Measurements from ENCODE around the gene CAMSAP2. TPM values are rescaled to one million over a fixed set of nuclear protein-coding genes. Genes with fewer than 3 reads are reported as not detected.
"Not testable (repeated sequence)": the region's sequence is repeated elsewhere in the genome, so short reads cannot be mapped to it uniquely, and the experiment has no call there.

The CAMSAP2 gene
- polyA plus RNA-seq, 3 donors = 41.6 to 42.7 (median 41.7) TPM

DNA sequence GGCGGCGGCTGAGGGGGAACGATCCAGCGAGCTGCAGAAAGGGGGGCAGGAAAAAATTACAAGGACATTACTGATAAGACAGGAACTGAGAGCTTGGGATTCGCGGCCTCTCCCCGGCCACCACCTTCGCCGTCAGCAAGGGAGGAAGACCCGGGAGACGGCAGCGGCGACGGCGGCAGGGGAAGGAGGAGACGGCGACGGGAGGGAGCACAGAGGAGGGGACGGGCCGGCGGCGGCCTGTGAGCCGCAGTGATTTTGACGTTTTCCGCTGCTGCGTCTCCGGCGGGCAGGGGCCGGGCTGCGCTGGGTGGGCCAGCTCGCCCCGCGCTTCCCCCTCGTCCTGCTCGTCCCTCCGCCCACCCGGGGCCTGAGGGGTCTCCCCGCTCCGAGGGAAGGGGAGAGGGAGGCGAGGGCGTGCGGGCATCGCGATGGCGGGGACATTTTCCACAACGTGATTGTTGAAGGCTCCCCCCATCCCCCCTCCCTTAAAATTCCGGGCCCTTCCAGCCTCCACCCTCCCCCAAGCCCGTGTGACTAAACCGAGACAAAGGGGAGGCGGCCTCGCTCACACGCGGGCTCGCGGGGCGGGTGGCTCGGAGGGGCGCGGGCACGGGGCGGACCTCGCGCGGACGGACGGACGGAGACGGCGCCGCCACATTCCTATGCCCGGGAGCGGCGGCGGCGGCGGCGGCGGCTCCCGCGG is 407 bp downstream of the CAMSAP2 start:
- peak; percentile 54 to 75 (median 69) for DNase-seq (ENCODE audit: low read depth in 3 of 3, low spot score in 2 of 3)

DNA sequence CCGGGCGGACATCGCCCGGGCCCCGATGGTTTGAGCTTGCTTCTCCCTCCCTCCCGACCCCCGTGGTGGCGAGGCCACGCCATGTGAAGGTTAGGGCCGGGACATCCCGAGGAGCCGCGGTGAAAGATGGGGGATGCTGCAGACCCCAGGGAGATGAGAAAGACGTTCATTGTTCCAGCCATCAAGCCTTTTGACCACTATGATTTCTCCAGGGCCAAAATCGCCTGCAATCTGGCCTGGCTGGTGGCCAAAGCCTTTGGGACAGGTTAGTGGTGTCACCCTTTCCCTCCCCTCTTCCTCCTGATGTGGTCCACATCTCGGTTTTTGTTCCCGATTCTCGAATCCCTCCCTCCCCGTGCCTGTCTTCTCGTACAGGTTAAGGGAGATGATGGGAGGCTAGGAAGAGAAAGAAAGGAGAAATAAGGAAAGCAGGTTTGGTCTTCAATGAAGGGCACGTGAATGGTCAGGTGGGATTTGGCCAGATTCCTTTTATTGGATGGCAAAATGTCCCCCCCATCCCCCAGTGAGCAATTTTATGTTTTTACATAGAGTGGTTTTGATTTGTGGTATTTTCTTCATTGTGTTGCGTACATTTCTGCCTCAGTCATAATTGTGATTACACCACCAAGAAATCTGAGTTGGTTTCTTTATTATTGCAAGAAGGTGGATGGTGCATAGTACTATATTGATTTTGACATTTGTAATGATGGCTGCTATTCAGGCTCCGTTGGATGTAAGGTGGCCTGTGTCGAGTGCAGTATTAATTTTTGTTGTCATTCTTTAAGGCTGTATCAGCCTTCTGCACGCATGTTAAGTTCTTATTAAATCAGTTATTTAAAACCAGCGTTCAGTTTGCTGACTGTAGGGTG is 1.2 kb downstream of the CAMSAP2 start:
- DNase-seq (ENCODE audit: low read depth in 3 of 3, low spot score in 2 of 3) = no peak

DNA sequence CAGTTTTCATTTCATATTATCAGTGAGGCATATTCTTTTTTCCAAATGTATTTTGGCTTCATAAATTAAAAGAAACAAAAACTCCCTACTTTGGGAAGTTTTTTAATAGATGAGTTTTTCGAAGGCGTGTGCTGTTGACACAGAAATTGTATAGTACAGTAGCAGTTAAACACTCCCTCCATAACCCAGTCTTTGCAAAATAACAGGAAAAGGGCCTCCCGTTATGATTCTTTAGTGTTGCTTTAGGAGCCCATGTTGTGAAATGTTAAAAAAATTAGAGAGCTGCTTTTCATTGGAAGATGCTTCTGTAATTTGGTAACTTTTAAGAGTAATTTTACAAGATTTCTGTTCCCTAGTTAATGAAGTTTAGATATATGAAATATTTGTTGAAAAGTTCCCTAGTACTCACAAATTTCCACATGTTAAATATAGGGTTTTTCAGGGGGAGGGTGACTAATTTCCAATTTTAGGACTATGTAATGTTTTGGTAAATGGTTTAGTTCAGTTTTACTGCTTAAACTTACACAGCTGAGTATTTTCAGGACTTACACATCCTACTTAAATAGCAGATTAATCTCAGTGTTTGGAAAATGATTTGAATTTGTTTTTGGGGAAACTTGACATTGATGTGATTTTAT is 2.0 kb downstream of the CAMSAP2 start:
- DNase-seq (ENCODE audit: low read depth in 3 of 3, low spot score in 2 of 3) = no peak

DNA sequence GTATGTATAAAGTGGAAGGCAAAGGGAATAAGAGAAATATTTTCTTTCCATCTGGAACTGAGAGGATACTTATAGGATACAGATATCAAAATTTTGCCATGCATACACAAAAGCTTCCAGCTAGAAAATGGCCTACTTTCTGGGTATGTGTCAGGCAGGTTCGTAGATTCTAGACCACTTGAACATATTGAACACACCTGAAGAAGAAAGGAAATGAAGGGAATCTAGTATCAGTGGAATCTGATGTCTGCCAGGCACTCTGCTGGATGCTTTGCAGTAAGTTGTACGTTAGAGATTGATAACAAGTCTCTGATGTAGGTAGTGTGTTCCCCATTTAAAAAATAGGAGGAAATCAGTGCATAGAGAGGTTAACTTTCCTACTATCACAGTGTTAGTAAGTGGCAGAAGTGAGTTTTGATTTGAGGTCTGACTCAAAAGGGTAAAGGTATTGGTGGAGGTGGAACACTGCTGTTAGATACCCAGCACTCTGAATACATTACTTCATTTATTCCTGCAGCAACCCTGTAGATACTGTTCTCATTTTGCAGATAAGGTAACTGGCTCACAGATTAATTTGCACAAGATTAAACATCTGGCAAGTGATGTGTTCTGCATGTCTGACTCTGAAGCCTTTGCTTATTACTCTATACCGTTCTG is 3.0 kb downstream of the CAMSAP2 start:
- DNase-seq (ENCODE audit: low read depth in 3 of 3, low spot score in 2 of 3) = no peak

DNA sequence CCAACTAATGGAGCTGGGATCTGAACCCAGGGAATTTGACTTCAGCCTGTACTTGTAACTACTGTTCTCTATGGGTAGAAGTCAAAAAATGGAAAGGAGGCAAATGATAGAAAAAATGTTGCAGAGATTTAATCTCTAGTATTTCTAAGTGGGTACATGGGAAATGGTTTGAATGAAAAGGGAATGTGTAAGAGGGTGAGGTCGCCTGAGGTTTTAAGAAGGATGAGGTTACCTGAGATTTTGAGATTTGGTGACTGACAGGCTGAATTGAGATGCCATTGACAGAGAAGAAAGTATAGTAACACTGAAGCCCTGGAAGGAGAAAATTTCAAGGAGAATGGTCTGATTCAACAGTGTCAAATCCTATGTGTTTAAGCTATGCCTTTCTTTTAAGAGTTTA is 5.5 kb downstream of the CAMSAP2 start:
- no peak for DNase-seq (ENCODE audit: low read depth in 3 of 3, low spot score in 2 of 3)

DNA sequence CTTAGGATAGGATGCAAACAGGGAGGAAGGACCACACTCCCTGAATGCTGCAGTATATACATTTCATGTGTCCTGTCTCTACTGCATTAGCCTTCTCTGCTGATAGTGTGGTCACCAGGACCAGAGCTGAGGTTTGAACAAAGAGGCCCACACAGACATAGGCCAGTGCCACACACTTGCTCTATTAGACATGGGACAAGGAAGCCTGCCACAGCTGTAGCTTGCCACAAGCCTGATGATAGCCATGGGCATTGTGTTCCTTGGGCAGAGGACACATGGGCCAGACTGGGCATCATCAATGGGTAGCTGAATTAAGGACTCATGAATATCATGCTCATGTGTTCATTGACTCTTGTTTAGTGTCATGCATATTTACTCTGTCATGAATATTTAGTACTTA is 10.4 kb downstream of the CAMSAP2 start:
- no peak for DNase-seq (ENCODE audit: low read depth in 3 of 3, low spot score in 2 of 3)

DNA sequence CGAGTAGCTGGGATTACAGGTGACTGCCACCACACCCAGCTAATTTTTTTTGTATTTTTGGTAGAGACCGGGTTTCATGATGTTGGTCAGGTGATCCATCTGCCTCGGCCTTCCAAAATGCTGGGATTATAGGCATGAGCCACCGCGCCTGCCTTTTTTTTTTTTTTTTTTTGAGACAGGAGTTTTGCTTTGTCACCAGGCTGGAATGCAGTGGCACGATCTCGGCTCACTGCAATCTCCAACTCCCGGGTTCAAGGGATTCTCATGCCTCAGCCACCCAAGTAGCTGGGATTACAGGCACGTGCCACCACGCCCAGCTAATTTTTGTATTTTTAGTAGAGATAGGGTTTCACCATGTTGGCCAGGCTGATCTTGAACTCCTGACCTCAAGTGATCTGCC is 12.1 kb downstream of the CAMSAP2 start:
- DNase-seq (ENCODE audit: low read depth in 3 of 3, low spot score in 2 of 3) = not testable (repeated sequence)

DNA sequence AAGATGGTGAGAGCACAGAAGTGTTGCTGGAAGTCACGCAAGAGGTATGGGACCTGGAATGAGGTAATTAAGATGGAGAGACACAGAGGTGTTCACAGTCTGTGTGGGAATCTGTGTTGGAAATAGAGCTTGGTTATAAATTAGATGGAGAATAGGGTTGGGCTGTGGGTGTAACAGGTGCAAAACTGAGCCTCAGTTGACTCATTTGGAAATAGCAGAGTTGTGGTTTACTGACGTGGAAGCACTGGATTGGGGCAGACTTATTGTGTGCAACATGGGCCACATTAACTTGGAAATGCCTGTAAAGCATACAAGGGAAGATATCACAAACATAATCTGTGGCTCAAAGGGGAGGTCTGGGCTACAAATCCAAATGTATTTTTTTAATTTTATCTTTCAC is 13.0 kb downstream of the CAMSAP2 start:
- no peak for DNase-seq (ENCODE audit: low read depth in 3 of 3, low spot score in 2 of 3)

DNA sequence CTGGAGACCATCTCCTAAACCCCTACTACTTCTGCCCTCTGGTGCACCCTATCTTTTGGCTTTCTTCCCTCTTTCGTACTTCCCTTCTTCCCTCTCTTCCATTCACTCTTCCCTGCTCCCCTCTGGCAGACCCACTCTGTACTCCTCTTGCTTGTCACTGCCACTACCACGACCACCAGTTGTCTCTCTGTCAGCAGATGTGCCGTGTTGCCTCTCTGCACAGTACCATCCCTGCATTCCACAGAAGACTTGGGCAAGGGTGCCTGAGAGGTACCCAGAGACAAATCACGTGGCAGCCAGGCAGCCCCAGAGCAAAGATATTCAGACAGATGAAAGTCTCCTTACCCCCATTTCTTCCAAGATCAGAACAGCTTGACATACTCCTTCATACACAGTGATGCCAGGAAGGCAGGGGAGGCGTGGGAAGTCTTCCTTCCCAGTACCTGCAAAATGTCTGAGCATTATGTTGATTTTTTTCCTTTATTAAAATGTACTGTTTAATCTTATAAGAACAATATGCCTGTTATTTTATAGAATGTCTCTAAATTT is 15.0 kb downstream of the CAMSAP2 start:
- DNase-seq (ENCODE audit: low read depth in 3 of 3, low spot score in 2 of 3) = no peak

DNA sequence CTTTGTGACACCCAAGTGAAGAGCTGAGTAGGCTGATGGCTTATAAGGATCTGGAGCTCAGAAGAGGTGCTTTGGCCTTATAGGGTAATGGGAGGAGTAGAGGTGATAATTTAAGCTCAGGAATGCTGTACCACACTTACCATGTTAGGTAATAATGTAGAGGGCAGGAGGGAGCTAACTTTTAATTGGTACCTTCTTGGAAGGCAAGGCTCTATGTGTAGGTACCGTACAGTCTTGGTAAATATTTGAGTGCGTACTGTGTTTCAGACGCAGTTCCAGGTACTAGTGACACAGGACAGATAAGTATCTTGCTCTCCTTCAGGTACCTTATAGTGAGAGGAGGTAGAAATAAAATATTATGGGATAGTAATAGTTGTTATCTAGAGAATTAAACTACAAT is 16.8 kb downstream of the CAMSAP2 start:
- no peak for DNase-seq (ENCODE audit: low read depth in 3 of 3, low spot score in 2 of 3)

DNA sequence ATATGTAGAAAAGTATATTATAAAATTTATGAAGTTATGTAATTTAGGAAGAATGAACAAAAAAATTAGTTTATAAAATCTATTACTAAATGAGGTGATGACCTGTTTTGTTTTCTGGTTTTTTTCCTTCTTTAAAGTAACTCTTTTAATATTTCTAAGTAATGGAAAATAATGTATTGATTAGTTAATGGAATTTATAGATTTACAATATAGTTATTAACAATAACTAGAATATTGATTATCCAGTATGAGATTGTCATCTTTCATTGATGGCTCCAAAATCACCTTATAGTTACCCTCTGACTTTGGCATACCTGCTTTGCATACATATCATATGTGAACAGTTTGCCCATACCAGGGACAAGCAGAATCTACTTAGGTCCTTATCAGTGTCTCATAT is 23.4 kb downstream of the CAMSAP2 start:
- no peak for DNase-seq (ENCODE audit: low read depth in 3 of 3, low spot score in 2 of 3)

DNA sequence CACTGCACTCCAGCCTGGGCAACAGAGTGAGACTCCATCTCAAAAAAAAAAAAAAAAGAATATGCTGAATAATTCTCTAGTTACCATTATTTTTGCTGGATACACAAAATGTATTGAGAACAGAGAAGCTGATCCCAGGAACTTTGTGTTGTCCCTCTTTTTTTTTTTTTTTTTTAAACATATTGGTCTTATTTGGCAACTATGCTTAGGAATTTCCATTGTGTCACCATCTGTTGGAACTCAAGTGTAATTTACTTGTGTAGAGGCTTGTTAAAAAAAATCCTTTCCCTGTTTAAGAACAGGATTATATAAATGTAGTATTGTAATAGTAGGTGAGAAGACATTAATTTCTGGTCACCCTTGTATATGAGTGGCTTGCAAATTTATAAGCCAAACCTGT is 28.6 kb downstream of the CAMSAP2 start:
- no peak for DNase-seq (ENCODE audit: low read depth in 3 of 3, low spot score in 2 of 3)

DNA sequence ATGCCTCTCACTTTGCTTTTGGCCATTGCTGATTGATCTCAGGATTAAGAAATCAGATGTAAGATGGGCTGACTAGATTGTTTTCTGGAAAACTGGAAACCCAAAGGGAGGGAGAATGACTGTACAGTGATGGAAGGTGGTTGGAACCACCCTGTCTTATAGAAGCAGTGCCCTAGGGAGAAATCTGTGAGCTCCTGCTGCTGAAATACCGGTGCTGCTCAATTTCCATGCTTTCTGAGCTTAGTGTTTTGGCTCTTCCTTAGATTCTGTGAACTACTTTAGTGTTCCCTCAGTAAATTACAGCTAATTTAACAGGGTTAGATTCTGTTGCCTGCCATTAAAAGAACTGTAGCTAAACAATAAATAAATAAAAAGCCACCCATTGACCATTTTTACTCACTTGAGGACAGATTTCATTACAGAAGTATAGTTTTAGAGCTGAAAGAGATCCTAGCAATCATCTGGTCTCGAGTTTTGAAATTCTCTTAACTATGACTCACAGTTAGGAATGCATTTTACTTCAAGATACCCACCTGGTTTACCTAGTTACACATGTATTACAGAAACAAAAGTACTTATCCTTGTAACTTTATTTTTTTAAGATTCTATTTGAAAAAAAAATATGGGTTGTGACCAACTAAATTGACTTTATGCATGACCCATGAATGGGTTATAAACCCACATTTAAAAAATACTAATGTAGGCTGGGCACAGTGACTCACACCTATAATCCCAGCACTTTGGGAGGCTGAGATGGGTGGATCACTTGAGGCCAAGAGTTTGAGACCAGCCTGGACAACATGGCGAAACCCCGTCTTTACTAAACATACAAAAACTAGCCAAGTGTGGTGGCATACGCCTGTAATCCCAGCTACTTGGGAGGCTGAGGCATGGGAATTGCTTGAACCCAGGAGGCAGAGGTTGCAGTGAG is 33.2 kb downstream of the CAMSAP2 start:
- no peak for DNase-seq (ENCODE audit: low read depth in 3 of 3, low spot score in 2 of 3)

DNA sequence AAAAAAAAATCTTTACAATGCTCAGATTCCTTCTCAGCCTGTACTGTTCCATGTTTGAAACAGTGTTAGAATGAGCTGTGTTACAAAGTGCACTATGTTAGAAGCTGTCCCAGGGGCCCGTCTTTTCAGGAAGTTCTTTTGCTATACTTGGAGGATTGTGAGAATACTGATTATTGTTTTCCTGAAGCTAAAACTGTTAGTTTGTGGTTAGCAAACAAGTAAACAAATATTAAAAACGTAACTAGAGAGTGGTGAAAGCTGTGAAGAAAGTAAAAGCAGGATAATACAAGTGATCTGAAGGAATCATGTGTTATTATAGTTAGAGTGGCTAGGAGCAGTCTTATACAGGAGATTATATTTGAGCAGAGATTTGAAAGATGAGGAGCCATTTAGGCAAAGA is 35.6 kb downstream of the CAMSAP2 start:
- no peak for DNase-seq (ENCODE audit: low read depth in 3 of 3, low spot score in 2 of 3)

DNA sequence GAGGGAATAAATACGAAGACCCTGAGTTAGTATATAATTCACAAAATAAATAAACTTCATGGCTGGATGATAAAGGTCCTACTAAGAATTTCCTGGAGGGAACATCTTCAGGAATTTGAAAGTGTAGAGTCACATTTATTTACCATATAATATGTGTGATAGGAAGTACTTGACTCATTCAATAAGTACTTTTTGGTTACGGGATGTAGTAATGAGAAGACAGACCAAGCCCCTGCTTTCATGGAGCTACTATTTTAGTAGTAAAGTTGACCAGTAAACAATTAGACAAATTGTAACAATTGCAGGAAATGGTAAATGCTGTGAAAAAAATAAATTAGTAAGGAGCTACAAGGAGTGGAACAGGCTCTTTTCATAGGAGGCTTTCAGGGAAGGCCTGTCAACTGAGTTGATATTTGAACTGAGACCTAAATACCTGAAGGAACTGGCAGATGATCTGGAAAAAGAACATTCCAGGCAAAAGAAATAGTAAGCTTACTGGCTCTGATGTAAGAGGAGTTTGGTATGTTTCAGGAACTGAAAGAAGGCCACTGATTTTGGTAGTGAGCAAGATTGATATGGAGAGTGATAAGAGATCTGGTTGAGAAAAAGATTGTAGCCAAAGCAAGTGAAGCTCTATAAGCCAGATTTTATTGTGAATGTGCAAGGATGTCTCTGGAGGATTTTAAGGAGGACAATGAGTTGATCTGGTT is 36.2 kb downstream of the CAMSAP2 start:
- no peak for DNase-seq (ENCODE audit: low read depth in 3 of 3, low spot score in 2 of 3)

DNA sequence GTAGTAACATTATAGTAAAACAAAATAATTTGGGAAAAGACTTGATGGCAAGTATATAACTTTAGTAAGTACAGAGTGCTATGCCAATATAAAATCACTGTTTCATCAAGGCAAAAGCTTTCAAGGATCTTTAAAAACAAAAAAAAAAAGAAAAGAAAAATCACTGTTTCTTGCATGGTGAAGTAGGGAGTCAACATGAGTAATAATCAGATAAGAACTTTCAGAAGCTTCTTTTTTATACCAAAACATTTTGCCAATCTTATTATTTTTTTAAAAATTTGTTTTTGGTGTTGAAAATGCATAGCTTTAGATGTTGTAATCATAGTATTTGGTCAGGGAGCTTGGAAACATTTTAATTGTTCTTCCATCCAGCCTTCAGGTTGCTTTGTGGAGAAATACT is 37.2 kb downstream of the CAMSAP2 start:
- no peak for DNase-seq (ENCODE audit: low read depth in 3 of 3, low spot score in 2 of 3)

DNA sequence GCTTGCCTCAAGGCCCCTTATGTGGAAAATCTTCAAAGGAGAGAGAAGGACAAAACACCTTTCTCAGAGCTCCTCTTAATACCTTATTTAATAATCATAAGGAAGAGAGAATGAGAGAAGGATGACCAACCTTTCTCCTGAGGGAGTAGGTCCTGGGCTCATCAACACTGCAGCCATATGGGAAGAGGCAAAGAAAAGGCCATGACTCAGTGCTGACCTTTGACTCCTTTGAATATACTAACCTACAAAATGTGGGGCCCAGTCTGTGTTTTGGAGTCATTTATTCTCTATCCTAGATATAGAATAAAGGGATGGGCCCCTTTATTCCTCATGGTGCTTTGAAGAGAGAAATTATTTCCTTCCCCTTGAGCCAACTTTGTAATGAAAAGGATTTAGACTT is 38.3 kb downstream of the CAMSAP2 start:
- DNase-seq (ENCODE audit: low read depth in 3 of 3, low spot score in 2 of 3) = no peak

DNA sequence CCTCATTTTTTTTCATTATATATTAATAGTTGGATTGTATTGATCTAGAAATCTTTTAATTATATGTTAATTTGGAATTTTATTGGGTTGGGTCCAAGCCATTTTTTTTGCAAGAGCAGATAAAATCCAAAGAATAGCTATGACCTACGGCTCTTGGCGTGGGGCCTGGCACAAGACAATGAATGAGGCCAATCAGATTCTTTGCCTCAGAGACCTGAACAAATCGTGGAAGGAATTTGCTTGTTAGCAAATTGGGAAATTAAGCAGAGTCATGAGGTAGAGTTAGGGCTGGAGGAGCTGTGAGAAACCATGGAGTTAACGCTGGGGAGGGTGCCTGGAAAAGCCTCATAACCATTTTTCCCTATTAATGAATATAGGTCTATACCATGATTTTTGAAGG is 40.1 kb downstream of the CAMSAP2 start:
- no peak for DNase-seq (ENCODE audit: low read depth in 3 of 3, low spot score in 2 of 3)

DNA sequence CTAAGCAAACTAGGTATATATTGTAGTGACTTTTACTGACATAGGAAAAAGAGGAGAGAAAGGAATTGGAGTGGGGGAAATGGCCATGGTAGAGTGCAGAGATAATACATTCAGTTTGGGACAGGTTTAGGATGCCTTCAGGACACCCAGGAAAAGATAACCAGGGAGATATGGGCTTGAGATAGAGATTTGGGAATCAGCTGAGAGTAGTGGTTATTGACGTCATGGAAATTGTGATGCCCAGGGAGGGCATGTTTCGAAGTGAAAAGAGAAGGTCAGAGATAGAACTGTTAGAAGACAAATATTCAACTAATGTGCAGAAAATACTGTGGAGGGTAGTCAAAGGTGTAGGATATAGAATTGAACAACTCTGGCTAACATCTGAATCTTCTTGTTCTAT is 40.6 kb downstream of the CAMSAP2 start:
- DNase-seq (ENCODE audit: low read depth in 3 of 3, low spot score in 2 of 3) = no peak
